DND-41 (cell line): ENCODE data around the gene SYT1.

ENCODE experiments used
- EZH2 ChIP-seq: IDR thresholded peaks from 3 replicates; pipeline ENCODE4 v1.6.1; 2012; ENCODE audit warnings: borderline replicate concordance, low read depth, mild to moderate bottlenecking, moderate library complexity, low read length, inconsistent platforms; ENCODE audit not compliant: severe bottlenecking
- TF ChIP-seq, protein P1 (sequence below): IDR thresholded peaks from 2 replicates; pipeline ENCODE4 v1.5.1; 2012; ENCODE audit warnings: borderline replicate concordance, low read length, moderate library complexity, mild to moderate bottlenecking; ENCODE audit not compliant: poor library complexity, severe bottlenecking; ENCODE audit errors: extremely low read depth

DNA sequence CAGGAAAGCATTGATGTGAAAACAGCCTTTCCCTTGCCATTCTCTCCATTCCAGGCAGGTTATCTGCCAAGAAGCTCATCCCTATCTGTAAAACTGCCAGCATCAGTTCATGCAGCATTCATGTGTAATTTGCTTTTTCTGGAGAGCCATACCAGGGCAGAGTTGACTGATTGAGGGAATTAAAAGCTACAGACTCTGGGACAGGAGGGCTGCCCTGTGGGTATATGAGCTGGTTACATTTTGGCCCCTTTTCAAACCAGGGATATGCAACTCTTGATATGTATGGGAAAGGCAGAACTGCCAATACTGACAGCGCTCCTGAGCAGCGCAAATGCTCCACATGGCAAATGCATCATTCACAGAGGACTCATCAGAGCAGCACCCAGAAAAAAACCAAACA, 53.7 kb downstream of the SYT1 start:
- TF ChIP-seq, protein P1, sequence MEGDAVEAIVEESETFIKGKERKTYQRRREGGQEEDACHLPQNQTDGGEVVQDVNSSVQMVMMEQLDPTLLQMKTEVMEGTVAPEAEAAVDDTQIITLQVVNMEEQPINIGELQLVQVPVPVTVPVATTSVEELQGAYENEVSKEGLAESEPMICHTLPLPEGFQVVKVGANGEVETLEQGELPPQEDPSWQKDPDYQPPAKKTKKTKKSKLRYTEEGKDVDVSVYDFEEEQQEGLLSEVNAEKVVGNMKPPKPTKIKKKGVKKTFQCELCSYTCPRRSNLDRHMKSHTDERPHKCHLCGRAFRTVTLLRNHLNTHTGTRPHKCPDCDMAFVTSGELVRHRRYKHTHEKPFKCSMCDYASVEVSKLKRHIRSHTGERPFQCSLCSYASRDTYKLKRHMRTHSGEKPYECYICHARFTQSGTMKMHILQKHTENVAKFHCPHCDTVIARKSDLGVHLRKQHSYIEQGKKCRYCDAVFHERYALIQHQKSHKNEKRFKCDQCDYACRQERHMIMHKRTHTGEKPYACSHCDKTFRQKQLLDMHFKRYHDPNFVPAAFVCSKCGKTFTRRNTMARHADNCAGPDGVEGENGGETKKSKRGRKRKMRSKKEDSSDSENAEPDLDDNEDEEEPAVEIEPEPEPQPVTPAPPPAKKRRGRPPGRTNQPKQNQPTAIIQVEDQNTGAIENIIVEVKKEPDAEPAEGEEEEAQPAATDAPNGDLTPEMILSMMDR, result no peak
- no peak for TF ChIP-seq EZH2
